Stomach (tissue), 9 donors: Measurements from ENCODE around the gene CTTNBP2. TPM values are rescaled to one million over a fixed set of nuclear protein-coding genes. Genes with fewer than 3 reads are reported as not detected.
A peak's percentile ranks its signal among the peaks of the same experiment; 100 is the strongest.

ENCODE experiments used
- DNase-seq, 2 donors: peaks; one replicate each; pipeline versions ENCODE4 v3.0.0 to v3.0.0-alpha.2; 2013 to 2019
- H3K27ac ChIP-seq, 5 donors: fragments of 200-600 bp in 4 of 5; sonication (generic) in 4 of 5; one replicate each; pipeline ENCODE4 v1.5.1; 2013 to 2019; ENCODE audit warnings: mild to moderate bottlenecking in 1 of 5, moderate library complexity in 1 of 5
- H3K27me3 ChIP-seq, 3 donors: fragments of 200-600 bp; sonication (generic); one replicate each; pipeline ENCODE4 v1.5.1; 2017 to 2019; ENCODE audit warnings: mixed run types in 1 of 3
- H3K36me3 ChIP-seq, 4 donors: fragments of 200-600 bp; sonication (generic); 1 replicate in 3 of 4; 2 replicates in 1 of 4; pipeline ENCODE4 v1.5.1; 2016 to 2019
- H3K4me1 ChIP-seq, 4 donors: fragments of 200-600 bp; sonication (generic); one replicate each; pipeline ENCODE4 v1.5.1; 2016 to 2019
- H3K4me3 ChIP-seq, 4 donors: fragments of 200-600 bp; sonication (generic) in 3 of 4; one replicate each; pipeline ENCODE4 v1.5.1; 2016 to 2019; ENCODE audit warnings: mild to moderate bottlenecking in 1 of 4
- H3K9me3 ChIP-seq, 4 donors: fragments of 200-600 bp; sonication (generic); one replicate each; pipeline ENCODE4 v1.5.1; 2016 to 2019
- CTCF ChIP-seq, 7 experiments: fragments of 450-650 bp in 4 of 7; fragments of 200-600 bp in 3 of 7; sonication (generic) in 3 of 7; IDR thresholded peaks; one replicate each; pipeline ENCODE4 v1.5.1; 2016 to 2019; ENCODE audit warnings: antibody characterized with exemption in 7 of 7, control low read depth in 2 of 7, mild to moderate bottlenecking in 1 of 7
- EP300 ChIP-seq: sonication (generic); formaldehyde crosslinking; IDR thresholded peaks from one replicate; pipeline ENCODE4 v1.6.1; 2017; ENCODE audit warnings: antibody characterized with exemption
- POLR2A ChIP-seq, 4 donors: fragments of 450-650 bp; IDR thresholded peaks; one replicate each; pipeline ENCODE4 v1.6.1; 2016; ENCODE audit warnings: antibody characterized with exemption in 4 of 4, control low read depth in 2 of 4, mild to moderate bottlenecking in 1 of 4, moderate library complexity in 1 of 4
- POLR2AphosphoS5 ChIP-seq, 3 donors: sonication (generic); formaldehyde crosslinking; IDR thresholded peaks; one replicate each; pipeline ENCODE4 v1.6.1; 2016; ENCODE audit warnings: antibody characterized with exemption in 3 of 3
- WGBS, 5 donors: extraction: QIAGEN DNeasy Blood & Tissue Kit in 3 of 5; methylation state at CpG; one replicate each; pipeline versions ENCODE4 v1.1.5 to v1.1.7; 2013 to 2018; 5-methylcytosine and 5-hydroxymethylcytosine counted together
- intact Hi-C: fragments of 100-400 bp; cut with DNase I; formaldehyde crosslinking; loops from one replicate; pipeline ENCODE4 v1.15.1; 2023; ENCODE audit warnings: low total_unique reads
- polyA plus RNA-seq, 3 donors: library from polyadenylated mRNA; stranded (reverse); fragments of 200-250 nt; gene quantifications; one replicate each; pipeline ENCODE4 v1.2.3, GENCODE V29; 2013
- total RNA-seq, 5 donors: library from RNA; depleted of rRNA; stranded (reverse); fragments of >200 nt; gene quantifications; one replicate each; pipeline versions ENCODE4 v1.1.0 to v1.2.3, GENCODE V29; 2014 to 2016
- donor health status: healthy with polysubstance abuse.
- donor health status: Bipolar disorder and iron deficiency.
- donor health status: healthy.

CTTNBP2 gene
- total and polyA plus RNA-seq, 8 donors, result 0.62 to 56.4 (median 5.6) TPM

DNA sequence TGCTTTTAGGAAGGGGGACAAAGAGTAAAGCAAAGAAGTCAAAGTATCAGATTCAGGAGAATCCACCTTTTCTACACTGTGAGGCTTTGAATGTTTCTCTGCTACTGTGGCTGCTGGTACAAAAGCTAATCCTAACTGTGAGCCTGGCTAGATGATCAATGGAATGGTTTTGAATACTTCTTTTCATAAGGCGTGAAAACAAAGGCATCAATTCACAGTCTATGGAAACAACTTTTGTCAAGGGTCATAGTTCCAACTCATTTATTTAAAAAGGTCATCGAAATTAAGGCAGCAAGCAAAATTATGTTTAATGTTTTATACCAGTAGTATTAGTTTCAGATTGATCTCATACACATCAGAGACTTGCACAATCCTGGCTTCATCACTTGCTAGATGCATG lies 118.1 kb downstream of the CTTNBP2 start:
- 82 to 89% (median 86%) methylated on average over 2 of the region's 2 CpGs for whole genome bisulfite sequencing, 5 donors
- TF ChIP-seq CTCF (IDR thresholded peaks at IDR 0.05) (no peak), POLR2A (IDR thresholded peaks at IDR 0.05) (no peak), POLR2AphosphoS5 (IDR thresholded peaks at IDR 0.05) (no peak), EP300 (no peak)
- Histone ChIP-seq H3K36me3 (peaks cover 0 to 11% (median 7%) of the 10 kb centered on the region in 4 donors), H3K4me1 (no peaks in the 10 kb centered on the region), H3K27ac (no peak overlapping the region), H3K9me3 (no peaks in the 10 kb centered on the region), H3K4me3 (no peak overlapping the region), H3K27me3 (no peaks in the 10 kb centered on the region)
- intact Hi-C loops, result no loop called here
- DNase-seq, result no peak

DNA sequence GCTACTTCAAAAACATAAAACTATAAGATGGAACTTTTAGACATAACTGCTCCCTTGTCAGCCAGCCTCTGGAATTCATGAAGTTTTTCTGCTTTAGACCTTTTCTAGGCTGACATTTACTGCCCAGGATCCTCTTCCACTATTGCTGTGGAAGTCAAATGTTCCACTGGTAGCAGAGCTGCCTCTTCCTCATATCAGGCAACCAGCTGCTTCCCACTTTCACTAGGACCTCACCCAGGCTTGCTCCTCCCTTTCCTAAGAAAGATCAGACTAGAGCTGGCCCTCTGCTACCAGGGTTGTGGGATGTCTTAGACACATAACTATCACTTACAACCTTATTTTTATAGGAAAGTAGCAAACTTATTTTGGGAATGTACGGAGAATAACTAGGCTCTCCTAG lies 121.5 kb downstream of the CTTNBP2 start:
- no peak for DNase-seq
- intact Hi-C loops, result no loop called here
- WGBS, 5 donors, result 92 to 98% (median 96%) methylated on average over 1 of the region's 1 CpG
- no peak overlapping the region for H3K4me3 ChIP-seq
- no peaks in the 10 kb centered on the region for H3K27me3 ChIP-seq
- no peak overlapping the region for H3K27ac ChIP-seq
- TF ChIP-seq EP300, result no peak
- no peak for TF ChIP-seq POLR2AphosphoS5 (IDR thresholded peaks at IDR 0.05)
- TF ChIP-seq CTCF (IDR thresholded peaks at IDR 0.05), result no peak
- no peak for TF ChIP-seq POLR2A (IDR thresholded peaks at IDR 0.05)
- no peaks in the 10 kb centered on the region for H3K9me3 ChIP-seq
- peaks cover 0 to 11% (median 5%) of the 10 kb centered on the region in 4 donors for H3K36me3 ChIP-seq
- no peaks in the 10 kb centered on the region for H3K4me1 ChIP-seq

DNA sequence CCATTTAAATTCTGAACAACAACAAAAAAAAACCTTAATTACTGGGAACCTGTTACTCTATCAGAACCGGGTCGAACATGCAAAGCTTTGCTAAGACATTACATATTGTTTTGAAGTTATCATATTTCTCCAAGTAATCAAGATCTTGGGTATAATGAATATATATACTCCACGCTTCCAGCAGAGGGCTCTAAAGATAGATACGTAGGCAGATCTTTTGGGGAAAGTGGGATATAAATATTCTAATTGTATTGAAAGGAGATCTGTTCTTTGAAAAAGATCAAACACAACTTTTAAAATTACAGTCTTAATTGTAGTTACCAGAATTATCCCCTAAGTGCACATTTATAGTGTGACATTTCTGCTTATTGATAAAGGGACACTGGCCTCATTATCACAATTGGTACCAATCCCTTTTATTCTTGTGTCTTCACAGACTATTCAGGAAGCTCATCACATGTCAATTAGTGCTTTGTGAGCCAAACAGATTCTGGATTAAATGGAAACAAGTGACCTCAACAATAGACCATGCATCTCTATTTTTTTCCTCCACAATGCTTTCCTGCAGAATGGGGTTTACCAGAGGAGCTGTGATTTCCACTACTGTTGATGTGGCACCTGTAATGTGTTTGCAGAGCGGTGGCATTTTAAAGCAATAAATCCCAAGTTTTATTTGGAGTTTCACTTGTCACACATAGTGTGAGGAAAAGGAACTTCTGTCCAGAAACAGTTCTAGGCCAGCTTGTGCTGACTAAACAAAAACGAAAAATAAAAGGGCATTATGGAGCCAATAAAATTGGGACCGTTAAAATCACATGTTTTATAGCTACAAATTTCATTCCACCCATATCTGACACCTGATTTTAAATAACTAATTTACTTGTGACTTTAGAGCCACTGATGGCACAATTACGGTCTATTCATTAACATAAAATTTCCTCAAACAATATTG lies 122.4 kb downstream of the CTTNBP2 start:
- H3K27ac ChIP-seq, result no peak overlapping the region
- H3K9me3 ChIP-seq, result no peaks in the 10 kb centered on the region
- peaks cover 0 to 6% (median 2%) of the 10 kb centered on the region in 4 donors for H3K36me3 ChIP-seq
- H3K4me3 ChIP-seq, result no peak overlapping the region
- intact Hi-C loops, result no loop called here
- no peaks in the 10 kb centered on the region for H3K4me1 ChIP-seq
- WGBS, 5 donors, result 44 to 50% (median 47%) methylated on average over 8 of the region's 8 CpGs
- peak in 1 of 2 donors; percentile 51 for DNase-seq
- H3K27me3 ChIP-seq, result no peaks in the 10 kb centered on the region
- TF ChIP-seq CTCF (IDR thresholded peaks at IDR 0.05) (peak in 4 of 7 experiments; percentile 15 to 54 (median 45)), EP300 (no peak), POLR2AphosphoS5 (IDR thresholded peaks at IDR 0.05) (no peak), POLR2A (IDR thresholded peaks at IDR 0.05) (no peak)

- intact Hi-C loops, result no loop called here
Measured at GRCh38 chr7:117741962-117742361, 131.3 kb downstream of the CTTNBP2 start.

More at GRCh38 chr7:117741962-117742361, 131.3 kb downstream of the CTTNBP2 start:
- 84 to 91% (median 89%) methylated on average over 4 of the region's 4 CpGs for WGBS, 5 donors
- H3K27me3 ChIP-seq, result no peaks in the 10 kb centered on the region
- no peak overlapping the region for H3K4me3 ChIP-seq
- no peaks in the 10 kb centered on the region for H3K4me1 ChIP-seq
- no peak for DNase-seq
- peaks cover 0 to 18% (median 6%) of the 10 kb centered on the region in 4 donors for H3K36me3 ChIP-seq
- H3K27ac ChIP-seq, result no peak overlapping the region
- no peak for TF ChIP-seq CTCF (IDR thresholded peaks at IDR 0.05)
- H3K9me3 ChIP-seq, result no peaks in the 10 kb centered on the region
